Liver (tissue), 3 donors: ENCODE results near the gene ATL1.

Experiments
- EGR1 ChIP-seq, 2 donors: IDR thresholded peaks; 2 replicates each; pipeline ENCODE4 v1.6.1; 2016 to 2018; ENCODE audit warnings: antibody characterized with exemption in 2 of 2, low read depth in 2 of 2
- FOXA2 ChIP-seq: IDR thresholded peaks from 2 replicates; pipeline ENCODE4 v1.6.1; 2016; ENCODE audit warnings: antibody characterized with exemption
- GABPA ChIP-seq, 2 donors: IDR thresholded peaks in 1 of 2; conservative IDR thresholded peaks in 1 of 2; 2 replicates each; pipeline ENCODE4 v1.6.1; 2016; ENCODE audit warnings: antibody characterized with exemption in 2 of 2, mild to moderate bottlenecking in 1 of 2, moderate library complexity in 1 of 2
- HNF4A ChIP-seq, 2 donors: conservative IDR thresholded peaks; 2 replicates each; pipeline ENCODE4 v1.6.1; 2016; ENCODE audit warnings: antibody characterized with exemption in 2 of 2, mild to moderate bottlenecking in 2 of 2
- JUND ChIP-seq, 2 donors: IDR thresholded peaks; 2 replicates each; pipeline ENCODE4 v1.6.1; 2016; ENCODE audit warnings: antibody characterized with exemption in 2 of 2
- RAD21 ChIP-seq, 2 donors: IDR thresholded peaks; 2 replicates each; pipeline ENCODE4 v1.6.1; 2016; ENCODE audit warnings: antibody characterized with exemption in 2 of 2, mild to moderate bottlenecking in 2 of 2
- SP1 ChIP-seq: IDR thresholded peaks from 2 replicates; pipeline ENCODE4 v1.6.1; 2018; ENCODE audit warnings: antibody characterized with exemption, mild to moderate bottlenecking
- TAF1 ChIP-seq: conservative IDR thresholded peaks from 2 replicates; pipeline ENCODE4 v1.6.1; 2016; ENCODE audit warnings: antibody characterized with exemption, mild to moderate bottlenecking
- YY1 ChIP-seq: IDR thresholded peaks from 2 replicates; pipeline ENCODE4 v1.6.1; 2016; ENCODE audit warnings: antibody characterized with exemption, mild to moderate bottlenecking
- TF ChIP-seq, protein P1 (sequence below): fragments of 150-350 bp; IDR thresholded peaks from 2 replicates; pipeline ENCODE4 v1.5.1; 2017; ENCODE audit warnings: improper control_type of control experiment, low read depth, low read length; ENCODE audit not compliant: missing input control
- TF ChIP-seq, protein P2 (sequence below): IDR thresholded peaks from 2 replicates; pipeline ENCODE4 v1.6.1; 2016; ENCODE audit warnings: antibody characterized with exemption, mild to moderate bottlenecking
- TF ChIP-seq, protein P3 (sequence below): IDR thresholded peaks from 2 replicates; pipeline ENCODE4 v1.6.1; 2016; ENCODE audit warnings: antibody characterized with exemption
- donor health status: healthy.
- donor health status: healthy.

- TF ChIP-seq, protein P1, sequence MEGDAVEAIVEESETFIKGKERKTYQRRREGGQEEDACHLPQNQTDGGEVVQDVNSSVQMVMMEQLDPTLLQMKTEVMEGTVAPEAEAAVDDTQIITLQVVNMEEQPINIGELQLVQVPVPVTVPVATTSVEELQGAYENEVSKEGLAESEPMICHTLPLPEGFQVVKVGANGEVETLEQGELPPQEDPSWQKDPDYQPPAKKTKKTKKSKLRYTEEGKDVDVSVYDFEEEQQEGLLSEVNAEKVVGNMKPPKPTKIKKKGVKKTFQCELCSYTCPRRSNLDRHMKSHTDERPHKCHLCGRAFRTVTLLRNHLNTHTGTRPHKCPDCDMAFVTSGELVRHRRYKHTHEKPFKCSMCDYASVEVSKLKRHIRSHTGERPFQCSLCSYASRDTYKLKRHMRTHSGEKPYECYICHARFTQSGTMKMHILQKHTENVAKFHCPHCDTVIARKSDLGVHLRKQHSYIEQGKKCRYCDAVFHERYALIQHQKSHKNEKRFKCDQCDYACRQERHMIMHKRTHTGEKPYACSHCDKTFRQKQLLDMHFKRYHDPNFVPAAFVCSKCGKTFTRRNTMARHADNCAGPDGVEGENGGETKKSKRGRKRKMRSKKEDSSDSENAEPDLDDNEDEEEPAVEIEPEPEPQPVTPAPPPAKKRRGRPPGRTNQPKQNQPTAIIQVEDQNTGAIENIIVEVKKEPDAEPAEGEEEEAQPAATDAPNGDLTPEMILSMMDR, result peak; percentile 49
- TF ChIP-seq FOXA2 (no peak), YY1 (no peak), TAF1 (no peak), HNF4A (conservative IDR thresholded peaks at IDR 0.05) (no peak), JUND (IDR thresholded peaks at IDR 0.05) (no peak), GABPA (IDR thresholded peaks at IDR 0.05 in 1 of 2, conservative IDR thresholded peaks at IDR 0.05 in 1 of 2) (no peak), RAD21 (IDR thresholded peaks at IDR 0.05) (peak; percentile 62 to 78), EGR1 (IDR thresholded peaks at IDR 0.05; ENCODE audit: low read depth in 2 of 2) (no peak), SP1 (no peak)
- TF ChIP-seq, protein P2, sequence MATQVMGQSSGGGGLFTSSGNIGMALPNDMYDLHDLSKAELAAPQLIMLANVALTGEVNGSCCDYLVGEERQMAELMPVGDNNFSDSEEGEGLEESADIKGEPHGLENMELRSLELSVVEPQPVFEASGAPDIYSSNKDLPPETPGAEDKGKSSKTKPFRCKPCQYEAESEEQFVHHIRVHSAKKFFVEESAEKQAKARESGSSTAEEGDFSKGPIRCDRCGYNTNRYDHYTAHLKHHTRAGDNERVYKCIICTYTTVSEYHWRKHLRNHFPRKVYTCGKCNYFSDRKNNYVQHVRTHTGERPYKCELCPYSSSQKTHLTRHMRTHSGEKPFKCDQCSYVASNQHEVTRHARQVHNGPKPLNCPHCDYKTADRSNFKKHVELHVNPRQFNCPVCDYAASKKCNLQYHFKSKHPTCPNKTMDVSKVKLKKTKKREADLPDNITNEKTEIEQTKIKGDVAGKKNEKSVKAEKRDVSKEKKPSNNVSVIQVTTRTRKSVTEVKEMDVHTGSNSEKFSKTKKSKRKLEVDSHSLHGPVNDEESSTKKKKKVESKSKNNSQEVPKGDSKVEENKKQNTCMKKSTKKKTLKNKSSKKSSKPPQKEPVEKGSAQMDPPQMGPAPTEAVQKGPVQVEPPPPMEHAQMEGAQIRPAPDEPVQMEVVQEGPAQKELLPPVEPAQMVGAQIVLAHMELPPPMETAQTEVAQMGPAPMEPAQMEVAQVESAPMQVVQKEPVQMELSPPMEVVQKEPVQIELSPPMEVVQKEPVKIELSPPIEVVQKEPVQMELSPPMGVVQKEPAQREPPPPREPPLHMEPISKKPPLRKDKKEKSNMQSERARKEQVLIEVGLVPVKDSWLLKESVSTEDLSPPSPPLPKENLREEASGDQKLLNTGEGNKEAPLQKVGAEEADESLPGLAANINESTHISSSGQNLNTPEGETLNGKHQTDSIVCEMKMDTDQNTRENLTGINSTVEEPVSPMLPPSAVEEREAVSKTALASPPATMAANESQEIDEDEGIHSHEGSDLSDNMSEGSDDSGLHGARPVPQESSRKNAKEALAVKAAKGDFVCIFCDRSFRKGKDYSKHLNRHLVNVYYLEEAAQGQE, result no peak
- TF ChIP-seq, protein P3, sequence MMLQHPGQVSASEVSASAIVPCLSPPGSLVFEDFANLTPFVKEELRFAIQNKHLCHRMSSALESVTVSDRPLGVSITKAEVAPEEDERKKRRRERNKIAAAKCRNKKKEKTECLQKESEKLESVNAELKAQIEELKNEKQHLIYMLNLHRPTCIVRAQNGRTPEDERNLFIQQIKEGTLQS, result no peak
Observed at GRCh38 chr14:50542941-50543418, 17.0 kb upstream of the ATL1 start.
